Trophoblast cell (in vitro differentiated cells and primary cell): ENCODE data around the gene PDE4B.

Experiments
- DNase-seq, 2 donors: peaks; one replicate each; pipeline ENCODE4 v3.0.0-alpha.2; 2016
- H2AFZ ChIP-seq: 2 replicates; pipeline ENCODE4 v1.6.1; 2013; ENCODE audit warnings: low read length, moderate library complexity, mild to moderate bottlenecking; ENCODE audit not compliant: insufficient read depth, poor library complexity
- H2AK5ac ChIP-seq: 2 replicates; pipeline ENCODE4 v1.6.1; 2013; ENCODE audit warnings: mild to moderate bottlenecking, low read length
- H2BK120ac ChIP-seq: 2 replicates; pipeline ENCODE4 v1.6.1; 2013; ENCODE audit warnings: low read length, mild to moderate bottlenecking, moderate library complexity; ENCODE audit not compliant: insufficient read depth, poor library complexity
- H2BK12ac ChIP-seq: 2 replicates; pipeline ENCODE4 v1.6.1; 2013; ENCODE audit warnings: mild to moderate bottlenecking, low read length, moderate library complexity
- H2BK5ac ChIP-seq: 2 replicates; pipeline ENCODE4 v1.6.1; 2013; ENCODE audit warnings: low read length, low read depth, moderate library complexity, mild to moderate bottlenecking; ENCODE audit not compliant: poor library complexity
- H3K14ac ChIP-seq: 2 replicates; pipeline ENCODE4 v1.6.1; 2013; ENCODE audit warnings: mild to moderate bottlenecking, low read length
- H3K18ac ChIP-seq: 2 replicates; pipeline ENCODE4 v1.6.1; 2013; ENCODE audit warnings: mild to moderate bottlenecking, low read length
- H3K23ac ChIP-seq: 2 replicates; pipeline ENCODE4 v1.6.1; 2013; ENCODE audit warnings: low read length
- H3K27ac ChIP-seq: 2 replicates; pipeline ENCODE4 v1.5.1; 2013; ENCODE audit warnings: low read depth, mild to moderate bottlenecking, inconsistent platforms, low read length, moderate library complexity
- H3K27me3 ChIP-seq: 2 replicates; pipeline ENCODE4 v1.6.1; 2013; ENCODE audit warnings: inconsistent platforms, mild to moderate bottlenecking, low read length, moderate library complexity; ENCODE audit not compliant: insufficient read depth
- H3K36me3 ChIP-seq, 2 experiments: 1 replicate in 1 of 2; 2 replicates in 1 of 2; pipeline ENCODE4 v1.6.1; 2013; ENCODE audit warnings: low read length in 2 of 2, mild to moderate bottlenecking in 2 of 2, moderate library complexity in 1 of 2; ENCODE audit not compliant: insufficient read depth in 2 of 2, control insufficient read depth in 1 of 2
- H3K4ac ChIP-seq: 2 replicates; pipeline ENCODE4 v1.6.1; 2013; ENCODE audit warnings: low read depth, mild to moderate bottlenecking, low read length, moderate library complexity
- H3K4me1 ChIP-seq, 2 experiments: 1 replicate in 1 of 2; 2 replicates in 1 of 2; pipeline ENCODE4 v1.6.1; 2013; ENCODE audit warnings: low read length in 2 of 2, mild to moderate bottlenecking in 2 of 2, moderate library complexity in 1 of 2; ENCODE audit not compliant: insufficient read depth in 2 of 2, control insufficient read depth in 1 of 2
- H3K4me2 ChIP-seq: 2 replicates; pipeline ENCODE4 v1.6.1; 2013; ENCODE audit warnings: inconsistent platforms, mild to moderate bottlenecking, low read length, moderate library complexity
- H3K4me3 ChIP-seq: 2 replicates; pipeline ENCODE4 v1.5.1; 2013; ENCODE audit warnings: mild to moderate bottlenecking, low read depth, low read length, inconsistent platforms
- H3K79me1 ChIP-seq: one replicate; pipeline ENCODE4 v1.6.1; 2013; ENCODE audit warnings: low read length
- H3K79me2 ChIP-seq: 2 replicates; pipeline ENCODE4 v1.6.1; 2013; ENCODE audit warnings: low read length, mild to moderate bottlenecking; ENCODE audit not compliant: control insufficient read depth, insufficient read depth, poor library complexity
- H3K9ac ChIP-seq: 2 replicates; pipeline ENCODE4 v1.6.1; 2013; ENCODE audit warnings: mild to moderate bottlenecking, low read length
- H3K9me3 ChIP-seq: 2 replicates; pipeline ENCODE4 v1.6.1; 2013; ENCODE audit warnings: low read depth, mild to moderate bottlenecking, control low read depth, inconsistent platforms, low read length; ENCODE audit not compliant: insufficient read depth
- H4K12ac ChIP-seq: 2 replicates; pipeline ENCODE4 v1.6.1; 2013; ENCODE audit warnings: low read depth, mild to moderate bottlenecking, low read length, moderate library complexity
- H4K8ac ChIP-seq: 2 replicates; pipeline ENCODE4 v1.6.1; 2013; ENCODE audit warnings: low read depth, mild to moderate bottlenecking, low read length, moderate library complexity
- H4K91ac ChIP-seq: one replicate; pipeline ENCODE4 v1.6.1; 2013; ENCODE audit warnings: low read depth, mild to moderate bottlenecking, low read length, moderate library complexity
- WGBS: extraction: QIAGEN DNeasy Blood & Tissue Kit; methylation state at CpG from one replicate; pipeline ENCODE4 v1.1.7; 2013; ENCODE audit warnings: missing lambda C conversion rate; ENCODE audit not compliant: insufficient read length, insufficient coverage; ENCODE audit errors: extremely low coverage; 5-methylcytosine and 5-hydroxymethylcytosine counted together

PDE4B gene

GRCh38 chr1:66346057-66346795 lies 553.5 kb downstream of the PDE4B start:
- Histone ChIP-seq H3K4ac (no peak overlapping the region), H3K23ac (no peak overlapping the region), H3K4me1 (no peaks in the 10 kb centered on the region), H2AK5ac (no peak overlapping the region), H3K27me3 (no peaks in the 10 kb centered on the region), H2AFZ (no peak overlapping the region), H2BK5ac (no peak overlapping the region), H3K4me3 (no peak overlapping the region), H3K14ac (no peak overlapping the region), H3K4me2 (no peak overlapping the region), H3K36me3 (no peaks in the 10 kb centered on the region), H2BK12ac (no peak overlapping the region), H3K9me3 (no peaks in the 10 kb centered on the region), H2BK120ac (no peak overlapping the region), H3K9ac (no peak overlapping the region), H3K27ac (no peak overlapping the region), H4K12ac (no peak overlapping the region), H4K8ac (no peak overlapping the region), H4K91ac (no peak overlapping the region), H3K18ac (no peak overlapping the region), H3K79me1 (no peaks in the 10 kb centered on the region), H3K79me2 (no peaks in the 10 kb centered on the region)
- DNase-seq: no peak
- WGBS: no CpG with 5 or more reads among the region's 2 CpGs

DNA sequence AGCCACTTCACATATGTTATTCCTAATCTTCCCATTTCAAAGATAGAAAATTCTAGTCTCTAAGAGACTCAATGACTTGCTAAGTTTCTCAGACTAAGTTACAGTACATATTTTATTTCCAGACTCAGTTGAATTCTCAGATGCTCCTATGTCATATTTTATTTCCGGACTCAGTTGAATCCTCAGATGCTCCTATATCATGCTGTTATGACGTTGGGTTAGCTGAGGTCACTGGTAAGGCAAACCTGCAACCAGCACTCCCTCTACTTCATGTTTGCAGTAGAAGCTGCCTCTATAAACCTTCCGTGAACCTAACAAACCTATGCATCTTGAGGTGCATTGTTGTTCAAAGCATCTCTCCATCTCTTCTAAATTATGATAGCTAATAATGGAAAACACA lies 554.2 kb downstream of the PDE4B start:
- Histone ChIP-seq H3K27me3 (no peaks in the 10 kb centered on the region), H4K8ac (no peak overlapping the region), H3K4ac (no peak overlapping the region), H3K9ac (no peak overlapping the region), H3K14ac (no peak overlapping the region), H3K4me3 (no peak overlapping the region), H4K12ac (no peak overlapping the region), H3K9me3 (no peaks in the 10 kb centered on the region), H3K18ac (no peak overlapping the region), H3K36me3 (no peaks in the 10 kb centered on the region), H3K79me2 (no peaks in the 10 kb centered on the region), H2BK12ac (no peak overlapping the region), H3K79me1 (no peaks in the 10 kb centered on the region), H2AFZ (no peak overlapping the region), H3K23ac (no peak overlapping the region), H4K91ac (no peak overlapping the region), H3K4me1 (no peaks in the 10 kb centered on the region), H3K4me2 (no peak overlapping the region), H2BK120ac (no peak overlapping the region), H3K27ac (no peak overlapping the region), H2BK5ac (no peak overlapping the region), H2AK5ac (no peak overlapping the region)
- DNase-seq: no peak
- WGBS: no CpG with 5 or more reads among the region's 3 CpGs

DNA sequence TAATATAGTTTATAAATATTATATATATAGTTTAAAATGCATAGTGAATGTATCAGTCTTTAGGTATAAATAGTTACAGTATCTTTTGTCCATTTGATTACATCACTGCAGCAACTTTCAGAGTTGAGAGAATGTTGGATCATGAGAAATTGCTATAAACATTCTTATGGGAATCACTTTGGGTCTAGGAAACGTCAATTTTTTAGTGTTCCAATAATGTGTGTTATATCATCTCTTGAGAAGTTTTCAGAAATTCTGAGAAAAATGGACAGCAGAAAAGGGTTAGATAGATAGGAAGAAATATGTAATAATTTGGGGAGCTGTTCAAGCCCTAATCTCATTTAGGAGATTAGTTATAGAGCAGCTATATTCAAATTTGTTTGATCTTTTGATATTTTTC lies 556.1 kb downstream of the PDE4B start:
- Histone ChIP-seq H3K4me3 (no peak overlapping the region), H4K12ac (no peak overlapping the region), H2AFZ (no peak overlapping the region), H3K79me2 (no peaks in the 10 kb centered on the region), H3K79me1 (no peaks in the 10 kb centered on the region), H3K27me3 (no peaks in the 10 kb centered on the region), H2BK12ac (no peak overlapping the region), H3K9me3 (no peaks in the 10 kb centered on the region), H3K4me2 (no peak overlapping the region), H4K8ac (no peak overlapping the region), H4K91ac (no peak overlapping the region), H3K4me1 (no peaks in the 10 kb centered on the region), H2AK5ac (no peak overlapping the region), H3K9ac (no peak overlapping the region), H3K18ac (no peak overlapping the region), H2BK5ac (no peak overlapping the region), H3K4ac (no peak overlapping the region), H2BK120ac (no peak overlapping the region), H3K23ac (no peak overlapping the region), H3K14ac (no peak overlapping the region), H3K36me3 (no peaks in the 10 kb centered on the region), H3K27ac (no peak overlapping the region)
- no CpG with 5 or more reads among the region's 1 CpG for WGBS
- no peak for DNase-seq

DNA sequence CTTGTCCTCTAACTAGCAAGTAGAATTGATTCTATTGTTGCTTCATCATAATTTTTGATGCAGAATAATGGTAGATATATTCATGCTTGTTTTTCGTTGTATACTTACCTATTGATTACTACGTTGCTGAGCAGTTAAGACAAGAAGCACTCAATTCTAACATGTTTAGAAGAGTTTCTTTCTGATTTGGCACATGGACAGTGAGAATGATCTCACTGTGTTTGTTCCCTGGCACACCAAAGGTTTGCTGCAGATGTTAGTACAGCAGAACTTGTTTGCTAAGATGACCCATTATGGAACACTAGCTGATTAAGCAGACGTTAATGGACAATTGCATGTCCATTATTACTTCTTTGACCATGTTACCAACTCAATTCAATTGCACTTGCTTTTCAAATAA lies 556.5 kb downstream of the PDE4B start:
- Histone ChIP-seq H4K12ac (no peak overlapping the region), H2BK120ac (no peak overlapping the region), H3K18ac (no peak overlapping the region), H3K4me3 (no peak overlapping the region), H3K9ac (no peak overlapping the region), H2BK5ac (no peak overlapping the region), H3K36me3 (no peaks in the 10 kb centered on the region), H3K79me1 (no peaks in the 10 kb centered on the region), H3K23ac (no peak overlapping the region), H3K9me3 (no peaks in the 10 kb centered on the region), H2AK5ac (no peak overlapping the region), H4K91ac (no peak overlapping the region), H2BK12ac (no peak overlapping the region), H4K8ac (no peak overlapping the region), H3K4ac (no peak overlapping the region), H3K14ac (no peak overlapping the region), H3K79me2 (no peaks in the 10 kb centered on the region), H3K4me2 (no peak overlapping the region), H3K4me1 (peaks cover 0 to 1% of the 10 kb centered on the region in 2 experiments), H3K27ac (no peak overlapping the region), H3K27me3 (no peaks in the 10 kb centered on the region), H2AFZ (no peak overlapping the region)
- no peak for DNase-seq
- no CpG with 5 or more reads among the region's 3 CpGs for WGBS
